Activated T-cell treated with anti-CD3 and anti-CD28 coated beads, Interleukin-2, amount 50 U/mL, for 72 hours (primary cell): ENCODE data around the gene GYG1. TPM values are rescaled to one million over a fixed set of nuclear protein-coding genes. Genes with fewer than 3 reads are reported as not detected.
"Not testable (repeated sequence)": the region's sequence is repeated elsewhere in the genome, so short reads cannot be mapped to it uniquely, and the experiment has no call there.

ENCODE experiments used
- ATAC-seq, 2 donors: fragments of 150-1000 bp; cut with Tn5 transposase; replicated peaks in 1 of 2; 2 replicates each; pipeline ENCODE4 v1.10.0; 2021; ENCODE audit warnings: moderate library complexity in 2 of 2, mild to moderate bottlenecking in 1 of 2
- DNase-seq, 2 donors: peaks; one replicate each; pipeline ENCODE4 v3.0.0; 2021 to 2022; ENCODE audit warnings: mixed read lengths in 1 of 2
- H3K27ac Mint-ChIP-seq: one replicate; pipeline ENCODE4 v1.8.0; 2022; ENCODE audit warnings: mild to moderate bottlenecking, moderate library complexity, mixed read lengths
- H3K27me3 Mint-ChIP-seq: one replicate; pipeline ENCODE4 v1.8.0; 2022; ENCODE audit warnings: low read depth, mixed read lengths
- H3K36me3 Mint-ChIP-seq, 2 donors: one replicate each; pipeline ENCODE4 v1.8.0; 2022; ENCODE audit warnings: mixed read lengths in 2 of 2, mild to moderate bottlenecking in 1 of 2; ENCODE audit not compliant: insufficient read depth in 2 of 2
- H3K4me1 Mint-ChIP-seq: one replicate; pipeline ENCODE4 v1.8.0; 2022; ENCODE audit warnings: low read depth, mixed read lengths
- H3K4me3 Mint-ChIP-seq, 2 donors: one replicate each; pipeline ENCODE4 v1.8.0; 2022; ENCODE audit warnings: mild to moderate bottlenecking in 2 of 2, mixed read lengths in 2 of 2, moderate library complexity in 2 of 2
- H3K9me3 Mint-ChIP-seq, 2 donors: one replicate each; pipeline ENCODE4 v1.8.0; 2022; ENCODE audit warnings: mixed read lengths in 2 of 2
- total RNA-seq, 2 donors: library from RNA; stranded (reverse); gene quantifications; one replicate each; pipeline ENCODE4 v1.2.3, GENCODE V29; 2022

Gene GYG1
- total RNA-seq, 2 donors from 2014 or later: 14.1 to 21.7 TPM

- H3K4me3 Mint-ChIP-seq: no peak overlapping the region
- H3K9me3 Mint-ChIP-seq: no peaks in the 10 kb centered on the region
- no peaks in the 10 kb centered on the region for H3K36me3 Mint-ChIP-seq
- H3K4me1 Mint-ChIP-seq: no peaks in the 10 kb centered on the region
- H3K27me3 Mint-ChIP-seq: peaks cover 7% of the 10 kb centered on the region
- ATAC-seq (no peak), DNase-seq (no peak)
- H3K27ac Mint-ChIP-seq: no peak overlapping the region
These were observed 26.5 kb upstream of the GYG1 start for GRCh38 chr3:148964809-148965208.

DNA sequence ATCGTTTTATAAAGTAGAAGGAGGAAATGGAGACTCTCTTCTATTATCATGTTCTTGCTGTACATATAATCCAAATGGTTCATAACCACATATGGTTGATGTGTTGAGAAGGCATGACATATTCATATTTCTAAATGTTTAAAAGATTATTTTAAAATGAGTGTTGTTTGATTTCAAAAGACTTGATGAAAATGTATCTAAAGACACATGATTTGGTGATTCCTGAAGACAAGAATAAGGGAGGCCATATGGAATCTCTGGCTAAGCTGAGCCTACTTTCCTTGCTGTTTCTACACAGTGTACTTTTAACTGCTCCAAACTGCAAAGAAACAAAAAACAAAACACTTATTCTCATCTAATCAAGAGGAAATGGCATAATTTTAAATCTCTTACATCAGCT lies 23.0 kb upstream of the GYG1 start:
- ATAC-seq (no peak), DNase-seq (no peak)
- H3K4me1 Mint-ChIP-seq: no peaks in the 10 kb centered on the region
- H3K27ac Mint-ChIP-seq: no peak overlapping the region
- no peaks in the 10 kb centered on the region for H3K36me3 Mint-ChIP-seq
- no peak overlapping the region for H3K4me3 Mint-ChIP-seq
- no peaks in the 10 kb centered on the region for H3K9me3 Mint-ChIP-seq
- no peaks in the 10 kb centered on the region for H3K27me3 Mint-ChIP-seq

DNA sequence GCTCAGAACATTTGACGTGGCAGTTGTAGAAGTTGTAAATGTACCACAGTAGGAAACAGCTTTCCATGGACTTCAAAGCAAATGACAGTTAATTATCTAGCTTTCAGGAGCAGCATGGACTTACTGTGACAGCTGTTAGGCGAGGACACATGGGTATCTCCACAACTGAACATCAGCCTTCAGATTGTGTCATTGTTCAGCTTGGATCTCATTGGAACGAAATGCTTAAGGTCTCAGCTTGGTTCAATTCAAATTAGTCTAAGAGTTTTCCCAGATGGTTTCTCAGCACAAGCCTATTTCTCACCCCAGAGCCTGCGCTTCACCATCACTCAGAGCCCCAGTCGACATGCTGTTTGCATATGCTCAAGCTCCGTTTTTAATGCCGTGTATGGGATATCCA lies 21.1 kb upstream of the GYG1 start:
- H3K36me3 Mint-ChIP-seq: no peaks in the 10 kb centered on the region
- H3K27ac Mint-ChIP-seq: no peak overlapping the region
- H3K27me3 Mint-ChIP-seq: no peaks in the 10 kb centered on the region
- DNase-seq (no peak), ATAC-seq (no peak)
- H3K4me3 Mint-ChIP-seq: no peak overlapping the region
- no peaks in the 10 kb centered on the region for H3K4me1 Mint-ChIP-seq
- H3K9me3 Mint-ChIP-seq: no peaks in the 10 kb centered on the region

- no peak overlapping the region for H3K27ac Mint-ChIP-seq
- no peak overlapping the region for H3K4me3 Mint-ChIP-seq
- H3K36me3 Mint-ChIP-seq: no peaks in the 10 kb centered on the region
- no peaks in the 10 kb centered on the region for H3K4me1 Mint-ChIP-seq
- DNase-seq: no peak
- no peaks in the 10 kb centered on the region for H3K9me3 Mint-ChIP-seq
- ATAC-seq: no peak
- no peaks in the 10 kb centered on the region for H3K27me3 Mint-ChIP-seq
These were observed 19.8 kb upstream of the GYG1 start for GRCh38 chr3:148971401-148972163.

DNA sequence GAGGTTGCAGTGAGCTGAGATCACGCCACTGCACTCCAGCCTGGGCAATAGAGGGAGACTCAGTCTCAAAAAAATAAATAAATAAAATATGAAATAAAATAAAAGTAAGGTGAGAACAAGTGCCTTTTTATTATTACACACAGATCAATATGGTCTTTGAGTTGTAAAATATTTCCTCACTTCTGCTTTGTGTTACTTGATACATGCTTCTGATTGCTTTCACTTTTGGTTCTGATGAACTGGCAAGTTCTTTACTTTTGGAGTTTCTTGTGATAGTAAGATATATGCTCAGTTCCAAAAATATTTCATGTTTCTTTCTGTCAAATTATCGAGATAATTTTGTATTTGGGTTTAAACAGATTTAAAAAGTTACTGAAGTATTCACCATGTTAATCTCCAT lies 16.6 kb upstream of the GYG1 start:
- Mint-ChIP-seq H3K9me3 (peaks cover 1 to 2% of the 10 kb centered on the region in 2 donors), H3K4me1 (no peaks in the 10 kb centered on the region), H3K4me3 (no peak overlapping the region), H3K27me3 (no peaks in the 10 kb centered on the region), H3K36me3 (no peaks in the 10 kb centered on the region), H3K27ac (no peak overlapping the region)
- DNase-seq (no peak), ATAC-seq (no peak)

DNA sequence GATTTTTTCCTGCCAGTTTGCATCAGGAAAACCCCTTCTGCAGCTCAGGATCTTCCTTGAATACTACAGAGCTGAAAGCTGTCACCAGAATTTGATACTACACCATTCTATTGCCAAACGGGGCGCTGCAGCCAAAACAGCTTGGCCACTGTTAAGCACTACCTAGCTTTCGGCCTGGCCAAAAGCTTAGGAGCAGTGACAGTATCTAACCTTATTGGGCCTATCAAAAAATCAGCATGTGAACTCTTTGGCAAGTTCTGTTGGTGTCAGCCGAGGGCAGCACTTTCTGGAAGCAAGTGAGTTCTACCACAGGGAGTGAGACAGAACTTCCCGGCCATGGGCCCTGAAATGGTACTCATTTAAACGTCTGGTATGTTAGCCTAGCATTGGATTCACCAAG lies 16.1 kb upstream of the GYG1 start:
- no peak overlapping the region for H3K27ac Mint-ChIP-seq
- peaks cover 1 to 2% of the 10 kb centered on the region in 2 donors for H3K9me3 Mint-ChIP-seq
- H3K4me1 Mint-ChIP-seq: no peaks in the 10 kb centered on the region
- H3K36me3 Mint-ChIP-seq: no peaks in the 10 kb centered on the region
- H3K27me3 Mint-ChIP-seq: no peaks in the 10 kb centered on the region
- no peak overlapping the region for H3K4me3 Mint-ChIP-seq
- no peak for ATAC-seq
- no peak for DNase-seq

DNA sequence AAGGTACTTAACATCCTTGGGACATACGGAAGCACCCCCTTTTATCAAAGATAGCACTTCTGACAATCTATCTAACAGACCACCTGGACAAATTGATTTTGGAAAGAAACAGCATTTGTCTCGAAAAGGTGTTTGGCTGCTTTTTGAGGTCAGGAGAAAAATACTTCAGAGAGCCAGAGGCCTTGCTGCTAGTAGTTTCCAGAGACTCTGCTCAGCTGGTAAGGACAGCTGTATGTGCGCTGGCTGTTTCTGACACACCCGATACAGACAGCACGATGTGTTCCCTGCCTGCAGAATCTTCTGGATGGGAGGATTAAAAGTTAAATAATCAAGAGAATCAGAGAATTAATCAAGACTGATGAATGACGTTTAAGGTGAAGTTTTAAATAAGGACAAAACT lies 15.6 kb upstream of the GYG1 start:
- no peak for ATAC-seq
- Mint-ChIP-seq H3K36me3 (no peaks in the 10 kb centered on the region), H3K4me1 (no peaks in the 10 kb centered on the region), H3K4me3 (no peak overlapping the region), H3K27ac (no peak overlapping the region), H3K9me3 (peaks cover 1 to 2% of the 10 kb centered on the region in 2 donors), H3K27me3 (peaks cover 4% of the 10 kb centered on the region)
- no peak for DNase-seq

GRCh38 chr3:148981273-148981672 lies 10.1 kb upstream of the GYG1 start:
- Mint-ChIP-seq H3K4me1 (no peaks in the 10 kb centered on the region), H3K36me3 (no peaks in the 10 kb centered on the region), H3K9me3 (peaks cover 1 to 2% of the 10 kb centered on the region in 2 donors), H3K4me3 (no peak overlapping the region), H3K27ac (no peak overlapping the region), H3K27me3 (peaks cover 8% of the 10 kb centered on the region)
- ATAC-seq (no peak), DNase-seq (no peak)

GRCh38 chr3:148987551-148987950 lies 3.8 kb upstream of the GYG1 start:
- H3K4me3 Mint-ChIP-seq, H3K9me3 Mint-ChIP-seq, H3K27me3 Mint-ChIP-seq, H3K36me3 Mint-ChIP-seq, DNase-seq, H3K27ac Mint-ChIP-seq, ATAC-seq: not testable (repeated sequence)
- H3K4me1 Mint-ChIP-seq: peaks cover 14% of the 10 kb centered on the region

GRCh38 chr3:148990236-148990635 lies 1.1 kb upstream of the GYG1 start:
- Mint-ChIP-seq H3K27me3 (no peaks in the 10 kb centered on the region), H3K4me1 (peaks cover 24% of the 10 kb centered on the region), H3K36me3 (peaks cover 0 to 6% of the 10 kb centered on the region in 2 donors), H3K27ac (peak overlapping the region; percentile 95), H3K9me3 (no peaks in the 10 kb centered on the region), H3K4me3 (peak overlapping the region; percentile 83 to 86)
- ATAC-seq (peak; percentile 24 to 45), DNase-seq (peak; percentile 7 to 21)

DNA sequence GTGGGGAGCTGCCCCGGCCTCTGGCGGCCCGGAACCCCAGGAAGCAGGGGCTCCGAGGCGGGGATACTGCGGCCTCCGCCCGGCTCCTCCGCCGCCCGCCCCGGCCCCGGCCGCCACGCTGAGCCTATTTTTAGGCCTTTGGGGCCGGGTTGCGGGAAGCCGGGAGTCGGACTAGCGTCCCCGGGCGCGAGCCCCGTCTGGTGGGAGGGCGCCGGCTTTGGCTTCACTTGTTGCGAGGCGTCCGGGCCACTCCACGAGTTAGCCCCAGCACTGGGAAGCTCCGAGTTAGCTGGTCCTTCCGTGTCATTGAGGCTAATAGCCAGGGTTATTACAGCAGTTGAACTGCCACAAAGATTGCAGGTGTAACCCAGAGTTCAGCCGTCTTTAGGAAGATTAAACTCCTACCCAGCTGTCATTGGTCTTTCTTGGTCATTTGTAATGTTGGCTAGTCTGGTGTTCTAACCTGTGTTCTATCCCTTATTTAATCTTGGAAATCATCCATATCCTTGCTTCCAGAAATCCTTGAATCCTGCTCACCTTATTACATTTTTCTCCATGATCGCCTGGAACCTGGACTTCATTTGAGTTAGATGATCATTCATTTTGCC lies 791 bp downstream of the GYG1 start:
- Mint-ChIP-seq H3K4me1 (peaks cover 24% of the 10 kb centered on the region), H3K36me3 (peaks cover 1 to 13% of the 10 kb centered on the region in 2 donors), H3K9me3 (no peaks in the 10 kb centered on the region), H3K27me3 (no peaks in the 10 kb centered on the region), H3K4me3 (peak overlapping the region; percentile 83 to 87), H3K27ac (peak overlapping the region; percentile 82)
- DNase-seq: peak; percentile 33 to 42
- peak; percentile 12 to 22 for ATAC-seq

- peak overlapping the region; percentile 82 for H3K27ac Mint-ChIP-seq
- peaks cover 1 to 13% of the 10 kb centered on the region in 2 donors for H3K36me3 Mint-ChIP-seq
- H3K9me3 Mint-ChIP-seq: no peaks in the 10 kb centered on the region
- H3K4me1 Mint-ChIP-seq: peaks cover 27% of the 10 kb centered on the region
- ATAC-seq (no peak), DNase-seq (no peak)
- peak overlapping the region; percentile 83 to 87 for H3K4me3 Mint-ChIP-seq
- no peaks in the 10 kb centered on the region for H3K27me3 Mint-ChIP-seq
These were observed 1.4 kb downstream of the GYG1 start for GRCh38 chr3:148992635-148993255.

- Mint-ChIP-seq H3K4me1 (peaks cover 34% of the 10 kb centered on the region), H3K9me3 (no peaks in the 10 kb centered on the region), H3K27ac (peak overlapping the region; percentile 28), H3K36me3 (peaks cover 4 to 13% of the 10 kb centered on the region in 2 donors), H3K27me3 (no peaks in the 10 kb centered on the region), H3K4me3 (no peak overlapping the region)
- DNase-seq (no peak), ATAC-seq (no peak)
These were observed 6.3 kb downstream of the GYG1 start for GRCh38 chr3:148997623-148998022.
